HepG2 (cell line): Measurements from ENCODE around the gene AREL1. TPM values are rescaled to one million over a fixed set of nuclear protein-coding genes. Genes with fewer than 3 reads are reported as not detected.

Experiments used
- CEBPZ ChIP-seq: IDR thresholded peaks from 2 replicates; pipeline ENCODE4 v1.6.1; 2012; ENCODE audit warnings: low read length, improper control_type of control experiment
- MED13 ChIP-seq: sonication (generic); formaldehyde crosslinking; IDR thresholded peaks from 2 replicates; pipeline ENCODE4 v1.5.0; 2020; ENCODE audit warnings: missing genetic modification reagents
- NR0B2 ChIP-seq: sonication (generic); formaldehyde crosslinking; IDR thresholded peaks from 2 replicates; pipeline ENCODE4 v1.4.0; 2020; ENCODE audit warnings: mild to moderate bottlenecking, missing genetic modification reagents
- PAXIP1 ChIP-seq: sonication (generic); formaldehyde crosslinking; conservative IDR thresholded peaks from 2 replicates; pipeline ENCODE4 v1.4.0; 2020; ENCODE audit warnings: mild to moderate bottlenecking, missing genetic modification reagents, moderate library complexity
- RBAK ChIP-seq: sonication (generic); formaldehyde crosslinking; IDR thresholded peaks from 2 replicates; pipeline ENCODE4 v1.5.1; 2020; ENCODE audit warnings: mild to moderate bottlenecking, missing genetic modification reagents
- REXO4 ChIP-seq: sonication (generic); formaldehyde crosslinking; IDR thresholded peaks from 2 replicates; pipeline ENCODE4 v1.8.0; 2022; ENCODE audit warnings: missing genetic modification reagents, mild to moderate bottlenecking, borderline replicate concordance
- ZBTB4 ChIP-seq: sonication (generic); formaldehyde crosslinking; IDR thresholded peaks from 2 replicates; pipeline ENCODE4 v1.4.0; 2020; ENCODE audit warnings: missing genetic modification reagents, mild to moderate bottlenecking, borderline replicate concordance
- ZBTB49 ChIP-seq: sonication (generic); formaldehyde crosslinking; IDR thresholded peaks from 2 replicates; pipeline ENCODE4 v1.4.0; 2020; ENCODE audit warnings: missing genetic modification reagents, borderline replicate concordance
- ZFP36L1 ChIP-seq: sonication (generic); formaldehyde crosslinking; IDR thresholded peaks from 2 replicates; pipeline ENCODE4 v1.8.0; 2022; ENCODE audit warnings: mild to moderate bottlenecking, missing genetic modification reagents, moderate library complexity
- ZNF205 ChIP-seq: IDR thresholded peaks from 2 replicates; pipeline ENCODE4 v1.6.1; 2018; ENCODE audit warnings: missing biosample characterization, missing genetic modification reagents
- ZNF234 ChIP-seq: sonication (generic); formaldehyde crosslinking; conservative IDR thresholded peaks from 2 replicates; pipeline ENCODE4 v1.5.1; 2020; ENCODE audit warnings: mild to moderate bottlenecking, missing genetic modification reagents
- ZNF30 ChIP-seq: sonication (generic); formaldehyde crosslinking; IDR thresholded peaks from 2 replicates; pipeline ENCODE4 v1.5.0; 2020; ENCODE audit warnings: mild to moderate bottlenecking, missing genetic modification reagents
- ZNF746 ChIP-seq: sonication (generic); formaldehyde crosslinking; IDR thresholded peaks from 2 replicates; pipeline ENCODE4 v1.8.0; 2022; ENCODE audit warnings: mild to moderate bottlenecking, missing genetic modification reagents
- polyA plus RNA-seq, 8 experiments: library from polyadenylated mRNA; depleted of rRNA in 3 of 8; stranded (reverse) in 7 of 8; unstranded in 1 of 8; fragments of >200 nt; fragmentation: Illumina TruSeq in 4 of 8; extraction: Trizol in 4 of 8; gene quantifications; 2 replicates each; pipeline versions ENCODE4 v1.2.1 to v1.2.3, GENCODE V29; 2011 to 2016; ENCODE audit warnings: low read depth in 4 of 8, missing spikeins in 1 of 8, mixed read lengths in 1 of 8; ENCODE audit not compliant: insufficient read depth in 1 of 8
- total RNA-seq, 5 experiments: library from RNA; depleted of rRNA; stranded (reverse); fragments of >200 nt; fragmentation: Illumina TruSeq; extraction: Trizol; gene quantifications; 2 replicates each; pipeline ENCODE4 v1.2.3, GENCODE V29; 2016; ENCODE audit warnings: low read depth in 1 of 5

The AREL1 gene
- total and polyA plus RNA-seq, 2 of the 13 experiments (the other 11 are each of a cell fraction or from before 2014, with no cell fraction given), result 21.3 to 25.4 TPM

- no peak for TF ChIP-seq ZBTB49 (CRISPR knock-in tag)
- TF ChIP-seq NR0B2, result no peak
- 0 out of 2 replicates have a peak, but pooled peaks have one; percentile 30 for TF ChIP-seq ZNF205 (CRISPR knock-in tag)
- no peak for TF ChIP-seq ZNF234 (CRISPR knock-in tag)
- TF ChIP-seq CEBPZ, result no peak
- TF ChIP-seq ZBTB4 (CRISPR knock-in tag), result no peak
- no peak for TF ChIP-seq MED13 (CRISPR knock-in tag)
- no peak for TF ChIP-seq ZFP36L1 (CRISPR knock-in tag)
- no peak for TF ChIP-seq REXO4 (CRISPR knock-in tag)
- peak; percentile 76 for TF ChIP-seq PAXIP1 (CRISPR knock-in tag)
- TF ChIP-seq ZNF746 (CRISPR knock-in tag), result no peak
- TF ChIP-seq RBAK (CRISPR knock-in tag), result no peak
- no peak for TF ChIP-seq ZNF30
Measured at GRCh38 chr14:74618078-74618952, 94.6 kb downstream of the AREL1 start (continued).
